ENCODE measurements around the gene PFKP. TPM values are rescaled to one million over a fixed set of nuclear protein-coding genes. Genes with fewer than 3 reads are reported as not detected.

Gene PFKP
- total RNA-seq, 2 donors from 2014 or later = 109 to 216 TPM

GRCh38 chr10:3090914-3091787 lies 23.8 kb downstream of the PFKP start:
- peak; percentile 79 for DNase-seq (ENCODE audit: low spot score)
- intact Hi-C loops (cut with DNase I) = loop anchor here in 1 of 2 donors (5.0 kb wide), 1 partner anchor 1579 kb away; no protein-coding TSS in a partner anchor

- intact Hi-C loops (cut with DNase I) = loop anchor here in 1 of 2 donors (5.0 kb wide), 1 partner anchor 1580 kb away; no protein-coding TSS in a partner anchor
- DNase-seq (ENCODE audit: low spot score) = no peak
Observed at GRCh38 chr10:3091921-3092320, 24.6 kb downstream of the PFKP start.

DNA sequence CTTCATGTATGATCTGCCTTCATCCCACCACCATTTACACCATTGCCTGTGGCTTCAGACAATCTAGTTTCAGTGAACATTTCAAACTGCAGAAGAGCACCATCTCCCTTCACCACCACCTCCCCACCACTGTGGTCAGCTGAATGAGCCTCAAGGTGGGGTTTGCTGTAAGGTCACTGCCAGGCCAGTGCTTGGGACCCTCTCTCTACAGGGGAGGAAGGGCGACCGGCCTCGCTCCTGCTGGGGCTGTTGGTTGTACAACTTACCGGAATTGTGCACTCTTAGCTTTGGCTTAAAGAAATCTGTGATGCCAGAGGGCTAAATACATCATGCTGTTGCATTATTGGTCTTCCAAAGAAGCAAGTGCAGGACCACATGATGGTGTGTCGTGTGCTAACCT lies 26.6 kb downstream of the PFKP start:
- intact Hi-C loops (cut with DNase I) = loop anchor here in 1 of 2 donors (5.0 kb wide), 1 partner anchor 1582 kb away; no protein-coding TSS in a partner anchor
- peak; percentile 80 for DNase-seq (ENCODE audit: low spot score)

DNA sequence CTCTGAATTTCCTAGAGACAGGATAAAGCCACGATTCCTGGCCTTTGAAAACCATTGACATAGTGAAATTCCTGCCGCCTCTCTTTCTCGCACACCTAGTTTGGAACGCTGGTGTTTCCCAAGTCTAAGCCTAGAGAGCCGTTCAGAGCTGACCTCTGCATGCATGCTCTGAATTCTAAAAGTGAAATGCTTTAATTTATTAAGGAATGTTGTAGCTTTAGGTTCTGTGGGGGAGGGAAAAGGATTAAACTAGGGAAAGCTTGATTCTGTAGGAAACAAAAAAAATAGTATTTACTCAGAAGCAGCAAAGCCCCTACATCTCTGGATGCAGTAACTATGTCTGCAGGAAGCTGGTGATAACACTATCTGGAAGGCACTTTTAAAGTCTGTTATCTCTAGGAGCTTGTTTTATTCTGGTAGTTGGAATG lies 27.3 kb downstream of the PFKP start:
- intact Hi-C loops (cut with DNase I) = loop anchor here in 1 of 2 donors (5.0 kb wide), 1 partner anchor 1582 kb away; no protein-coding TSS in a partner anchor

GRCh38 chr10:3095373-3096139 lies 28.2 kb downstream of the PFKP start:
- intact Hi-C loops (cut with DNase I) = no loop called here

More for the DNA sequence above, 27.3 kb downstream of the PFKP start:
- DNase-seq (ENCODE audit: low spot score) = no peak

GRCh38 chr10:3096149-3096548 lies 28.8 kb downstream of the PFKP start:
- intact Hi-C loops (cut with DNase I) = no loop called here
- DNase-seq (ENCODE audit: low spot score) = peak; percentile 81

More at GRCh38 chr10:3095373-3096139, 28.2 kb downstream of the PFKP start:
- DNase-seq (ENCODE audit: low spot score) = peak; percentile 67

DNA sequence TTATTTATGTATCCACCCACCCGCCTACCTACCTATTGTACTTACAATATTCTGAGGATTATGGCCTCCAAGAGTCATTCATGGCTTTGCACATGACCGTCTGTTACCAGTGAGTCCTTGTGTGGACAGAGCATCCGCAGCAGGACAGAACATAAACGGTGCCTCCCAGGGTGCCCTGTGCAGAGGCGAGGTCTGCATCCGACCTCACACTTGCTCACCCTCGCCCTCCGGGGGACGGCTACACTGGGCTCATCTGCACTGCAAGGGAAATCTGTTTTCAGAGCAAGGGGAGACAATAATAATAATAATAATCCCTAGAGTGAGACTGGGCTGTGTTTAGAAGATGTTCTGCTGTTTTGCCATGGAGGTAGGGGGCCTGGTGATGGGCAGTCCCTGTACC lies 29.8 kb downstream of the PFKP start:
- peak; percentile 54 for DNase-seq (ENCODE audit: low spot score)
- intact Hi-C loops (cut with DNase I) = no loop called here

DNA sequence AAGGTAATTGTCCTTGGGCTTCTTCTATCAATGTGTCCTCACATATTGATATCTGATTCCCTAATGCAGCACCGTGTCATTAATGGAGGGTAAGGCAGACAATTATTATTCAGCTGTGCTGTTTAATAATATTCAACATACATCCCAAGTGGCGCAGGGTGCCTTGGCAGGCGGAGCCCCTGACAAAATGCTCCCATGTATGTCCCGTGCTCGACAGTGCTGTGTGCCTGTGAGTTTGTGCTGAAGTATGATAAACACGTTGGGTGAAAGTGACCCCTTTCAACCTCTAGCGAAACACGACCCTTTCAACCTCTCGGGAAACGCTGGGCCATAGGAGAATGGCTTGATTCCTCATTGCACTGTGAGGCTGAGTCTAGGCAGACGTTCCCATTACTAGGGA lies 31.3 kb downstream of the PFKP start:
- peak; percentile 46 for DNase-seq (ENCODE audit: low spot score)
- intact Hi-C loops (cut with DNase I) = no loop called here

- DNase-seq (ENCODE audit: low spot score) = peak; percentile 71
- intact Hi-C loops (cut with DNase I) = no loop called here
Observed at GRCh38 chr10:3099291-3100092, 32.1 kb downstream of the PFKP start.

- DNase-seq (ENCODE audit: low spot score) = peak; percentile 54
- intact Hi-C loops (cut with DNase I) = no loop called here
Observed at GRCh38 chr10:3100093-3100792, 32.9 kb downstream of the PFKP start.

DNA sequence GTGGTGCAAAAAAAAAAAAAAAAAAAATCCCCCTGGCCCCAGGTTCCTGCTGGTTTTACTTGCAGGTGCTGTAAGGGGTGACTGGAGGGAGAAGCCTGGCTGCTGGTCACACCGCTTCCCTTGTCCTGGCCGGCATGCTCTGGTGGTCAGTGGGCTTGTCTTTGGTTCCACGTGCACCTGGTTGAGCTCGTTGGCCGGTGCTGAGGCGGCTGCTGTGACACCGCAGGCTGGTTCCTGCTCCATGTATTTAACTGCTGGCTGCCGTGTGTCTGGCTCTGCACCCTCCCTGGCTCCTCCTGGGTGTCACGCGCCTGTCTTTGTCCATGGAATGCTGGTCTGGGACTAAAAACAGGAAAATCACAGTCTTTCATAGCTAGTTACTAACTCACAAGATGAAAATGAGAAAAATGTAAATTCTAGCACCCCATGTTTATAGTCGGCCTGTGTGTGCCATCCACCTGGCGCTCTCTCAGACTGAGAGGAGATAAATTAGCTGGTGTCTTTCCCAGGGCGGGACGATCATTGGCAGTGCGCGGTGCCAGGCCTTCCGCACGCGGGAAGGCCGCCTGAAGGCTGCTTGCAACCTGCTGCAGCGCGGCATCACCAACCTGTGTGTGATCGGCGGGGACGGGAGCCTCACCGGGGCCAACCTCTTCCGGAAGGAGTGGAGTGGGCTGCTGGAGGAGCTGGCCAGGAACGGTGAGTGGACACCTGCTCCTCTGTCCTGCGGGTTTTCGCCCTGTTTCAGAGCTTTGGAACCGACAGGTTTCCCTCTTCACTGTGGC lies 33.7 kb downstream of the PFKP start:
- DNase-seq (ENCODE audit: low spot score) = peak; percentile 68

DNA sequence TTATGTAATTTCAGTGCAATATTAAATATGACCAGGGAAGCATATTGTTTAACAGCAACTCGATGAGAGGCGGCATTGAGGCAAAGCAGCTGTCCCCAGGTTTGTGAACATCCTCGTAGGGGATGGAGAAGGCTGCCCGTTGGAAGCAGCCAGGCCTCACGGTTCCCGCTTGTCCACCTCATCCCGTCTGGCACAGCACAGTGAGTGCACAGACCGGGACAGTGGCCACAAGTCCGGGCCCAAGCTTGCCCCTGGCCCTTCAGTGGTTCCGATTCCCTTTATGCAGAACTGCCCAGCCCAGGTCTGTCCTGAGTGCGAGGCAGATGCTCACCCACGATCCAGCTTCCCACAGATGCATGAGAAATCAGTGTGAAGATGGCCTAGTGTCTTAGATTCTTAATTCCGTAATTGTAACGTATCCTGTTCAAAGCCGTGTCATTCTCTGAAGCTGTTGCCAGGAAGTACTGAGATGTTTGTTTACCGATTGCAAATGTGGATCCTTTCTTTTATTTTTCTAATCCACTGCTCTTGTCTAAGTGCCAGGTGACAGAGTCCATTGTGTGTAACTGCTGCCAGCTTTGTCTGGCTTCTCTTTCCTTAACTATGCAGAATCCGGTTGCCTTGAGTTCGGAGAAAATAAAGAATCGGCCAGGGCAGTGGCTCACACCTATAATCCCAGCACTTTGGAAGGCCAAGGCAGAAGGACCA lies 35.5 kb downstream of the PFKP start:
- intact Hi-C loops (cut with DNase I) = no loop called here
- peak; percentile 72 for DNase-seq (ENCODE audit: low spot score)

More for the DNA sequence above, 33.7 kb downstream of the PFKP start:
- intact Hi-C loops (cut with DNase I) = no loop called here

DNA sequence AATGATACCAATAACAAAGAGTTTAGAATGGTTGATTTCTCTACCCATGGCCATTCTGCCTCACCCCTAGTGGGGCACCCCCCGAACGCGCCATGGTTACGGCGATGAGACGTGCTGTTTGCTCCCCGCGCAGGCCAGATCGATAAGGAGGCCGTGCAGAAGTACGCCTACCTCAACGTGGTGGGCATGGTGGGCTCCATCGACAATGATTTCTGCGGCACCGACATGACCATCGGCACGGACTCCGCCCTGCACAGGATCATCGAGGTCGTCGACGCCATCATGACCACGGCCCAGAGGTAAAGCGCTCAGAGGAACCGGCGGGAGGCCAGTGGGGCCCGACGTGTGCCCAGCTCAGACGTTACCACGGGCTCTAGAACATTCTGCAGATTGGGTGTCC lies 36.3 kb downstream of the PFKP start:
- DNase-seq (ENCODE audit: low spot score) = peak; percentile 76

GRCh38 chr10:3104251-3104918 lies 37.0 kb downstream of the PFKP start:
- intact Hi-C loops (cut with DNase I) = no loop called here

More for the DNA sequence above, 36.3 kb downstream of the PFKP start:
- intact Hi-C loops (cut with DNase I) = no loop called here

GRCh38 chr10:3105166-3105565 lies 37.8 kb downstream of the PFKP start:
- intact Hi-C loops (cut with DNase I) = no loop called here
- peak; percentile 77 for DNase-seq (ENCODE audit: low spot score)

More at GRCh38 chr10:3104251-3104918, 37.0 kb downstream of the PFKP start:
- DNase-seq (ENCODE audit: low spot score) = peak; percentile 76

- intact Hi-C loops (cut with DNase I) = no loop called here
- DNase-seq (ENCODE audit: low spot score) = peak; percentile 66
Observed at GRCh38 chr10:3105905-3106304, 38.6 kb downstream of the PFKP start.
